ENCODE measurements around the gene ENDOU. TPM values are rescaled to one million over a fixed set of nuclear protein-coding genes. Genes with fewer than 3 reads are reported as not detected.

ENDOU gene
- total RNA-seq, 1 experiment from 2014 or later: not detected

DNA sequence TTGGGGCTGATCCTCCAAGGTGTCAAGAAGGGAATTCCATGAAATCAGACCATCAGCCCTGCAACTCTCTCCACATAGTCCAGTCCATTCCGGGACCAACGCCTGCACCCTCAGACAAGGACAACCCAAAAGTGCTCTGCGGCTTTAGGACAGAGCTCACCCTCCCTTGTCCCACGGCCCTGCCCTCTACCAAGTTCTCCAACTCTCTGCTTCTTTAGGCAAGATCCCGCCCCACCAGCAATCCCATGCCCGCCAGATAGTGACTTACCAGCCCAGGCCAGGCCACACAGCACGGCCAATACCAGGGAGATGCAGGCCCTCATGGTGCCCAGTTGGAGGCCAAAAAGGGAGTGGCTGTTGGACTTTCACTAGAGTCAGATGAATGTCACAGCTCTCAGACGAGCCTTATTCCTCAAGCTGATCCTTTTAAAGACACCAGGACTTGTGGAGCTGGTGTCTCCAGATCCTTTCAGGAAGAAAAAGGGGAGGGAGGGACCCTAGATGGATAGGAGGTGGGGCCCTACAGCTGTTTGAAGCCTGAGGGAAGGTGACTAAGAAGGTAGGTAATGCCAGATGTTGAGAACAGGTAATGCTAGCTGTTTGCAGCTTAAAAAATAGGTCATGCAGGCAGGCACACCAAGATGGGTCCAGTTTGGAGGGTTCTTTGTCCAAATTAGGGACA, at the start of gene ENDOU (continued):
- TF ChIP-seq, protein P1, sequence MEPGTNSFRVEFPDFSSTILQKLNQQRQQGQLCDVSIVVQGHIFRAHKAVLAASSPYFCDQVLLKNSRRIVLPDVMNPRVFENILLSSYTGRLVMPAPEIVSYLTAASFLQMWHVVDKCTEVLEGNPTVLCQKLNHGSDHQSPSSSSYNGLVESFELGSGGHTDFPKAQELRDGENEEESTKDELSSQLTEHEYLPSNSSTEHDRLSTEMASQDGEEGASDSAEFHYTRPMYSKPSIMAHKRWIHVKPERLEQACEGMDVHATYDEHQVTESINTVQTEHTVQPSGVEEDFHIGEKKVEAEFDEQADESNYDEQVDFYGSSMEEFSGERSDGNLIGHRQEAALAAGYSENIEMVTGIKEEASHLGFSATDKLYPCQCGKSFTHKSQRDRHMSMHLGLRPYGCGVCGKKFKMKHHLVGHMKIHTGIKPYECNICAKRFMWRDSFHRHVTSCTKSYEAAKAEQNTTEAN (CRISPR knock-in tag; IDR thresholded peaks at IDR 0.05): no peak

DNA sequence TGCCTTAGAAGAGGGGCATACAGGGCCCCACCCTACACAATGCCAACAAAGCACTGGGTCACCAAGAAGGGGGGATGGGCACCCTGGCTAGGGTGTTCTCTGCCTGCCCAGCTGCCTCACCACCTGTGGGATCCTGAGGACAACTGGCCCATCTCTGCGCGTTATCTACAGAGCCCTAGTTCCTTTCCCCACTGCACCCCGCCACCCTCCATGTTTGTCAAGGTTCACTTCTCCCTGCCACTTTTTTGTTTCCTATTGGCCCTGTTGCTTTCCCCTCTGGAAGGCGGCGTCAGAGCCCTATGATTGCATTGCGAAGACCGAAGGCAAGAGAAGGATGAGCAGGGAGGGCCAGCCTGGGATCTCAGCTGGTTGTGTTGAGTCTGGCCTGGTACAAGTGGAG, 49.4 kb upstream of the ENDOU start:
- no peaks in the 10 kb centered on the region for H3K36me3 Mint-ChIP-seq
- CTCF ChIA-PET: interaction anchor here (0.8 to 19.3 kb wide), 6 partner anchors 7 to 63 kb away, joined by 3 to 735 read pairs (median 47); partner anchors contain the start of gene RAPGEF3
- DNase-seq (ENCODE audit: low spot score): no peak
- no peak overlapping the region for H3K27ac Mint-ChIP-seq
- peaks cover 27% of the 10 kb centered on the region for H3K27me3 Mint-ChIP-seq (ENCODE audit: low read depth)
- TF ChIP-seq TEAD1 (CRISPR knock-in tag; IDR thresholded peaks at IDR 0.05) (no peak), SP1 (CRISPR knock-in tag; conservative IDR thresholded peaks at IDR 0.05) (no peak), GRHL2 (CRISPR knock-in tag; IDR thresholded peaks at IDR 0.05; ENCODE audit: insufficient replicate concordance, severe bottlenecking) (no peak), ATF1 (CRISPR knock-in tag; IDR thresholded peaks at IDR 0.05) (no peak)
- TF ChIP-seq, protein P2, sequence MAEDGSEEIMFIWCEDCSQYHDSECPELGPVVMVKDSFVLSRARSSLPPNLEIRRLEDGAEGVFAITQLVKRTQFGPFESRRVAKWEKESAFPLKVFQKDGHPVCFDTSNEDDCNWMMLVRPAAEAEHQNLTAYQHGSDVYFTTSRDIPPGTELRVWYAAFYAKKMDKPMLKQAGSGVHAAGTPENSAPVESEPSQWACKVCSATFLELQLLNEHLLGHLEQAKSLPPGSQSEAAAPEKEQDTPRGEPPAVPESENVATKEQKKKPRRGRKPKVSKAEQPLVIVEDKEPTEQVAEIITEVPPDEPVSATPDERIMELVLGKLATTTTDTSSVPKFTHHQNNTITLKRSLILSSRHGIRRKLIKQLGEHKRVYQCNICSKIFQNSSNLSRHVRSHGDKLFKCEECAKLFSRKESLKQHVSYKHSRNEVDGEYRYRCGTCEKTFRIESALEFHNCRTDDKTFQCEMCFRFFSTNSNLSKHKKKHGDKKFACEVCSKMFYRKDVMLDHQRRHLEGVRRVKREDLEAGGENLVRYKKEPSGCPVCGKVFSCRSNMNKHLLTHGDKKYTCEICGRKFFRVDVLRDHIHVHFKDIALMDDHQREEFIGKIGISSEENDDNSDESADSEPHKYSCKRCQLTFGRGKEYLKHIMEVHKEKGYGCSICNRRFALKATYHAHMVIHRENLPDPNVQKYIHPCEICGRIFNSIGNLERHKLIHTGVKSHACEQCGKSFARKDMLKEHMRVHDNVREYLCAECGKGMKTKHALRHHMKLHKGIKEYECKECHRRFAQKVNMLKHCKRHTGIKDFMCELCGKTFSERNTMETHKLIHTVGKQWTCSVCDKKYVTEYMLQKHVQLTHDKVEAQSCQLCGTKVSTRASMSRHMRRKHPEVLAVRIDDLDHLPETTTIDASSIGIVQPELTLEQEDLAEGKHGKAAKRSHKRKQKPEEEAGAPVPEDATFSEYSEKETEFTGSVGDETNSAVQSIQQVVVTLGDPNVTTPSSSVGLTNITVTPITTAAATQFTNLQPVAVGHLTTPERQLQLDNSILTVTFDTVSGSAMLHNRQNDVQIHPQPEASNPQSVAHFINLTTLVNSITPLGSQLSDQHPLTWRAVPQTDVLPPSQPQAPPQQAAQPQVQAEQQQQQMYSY (CRISPR knock-in tag; IDR thresholded peaks at IDR 0.05): no peak
- TF ChIP-seq, protein P3, sequence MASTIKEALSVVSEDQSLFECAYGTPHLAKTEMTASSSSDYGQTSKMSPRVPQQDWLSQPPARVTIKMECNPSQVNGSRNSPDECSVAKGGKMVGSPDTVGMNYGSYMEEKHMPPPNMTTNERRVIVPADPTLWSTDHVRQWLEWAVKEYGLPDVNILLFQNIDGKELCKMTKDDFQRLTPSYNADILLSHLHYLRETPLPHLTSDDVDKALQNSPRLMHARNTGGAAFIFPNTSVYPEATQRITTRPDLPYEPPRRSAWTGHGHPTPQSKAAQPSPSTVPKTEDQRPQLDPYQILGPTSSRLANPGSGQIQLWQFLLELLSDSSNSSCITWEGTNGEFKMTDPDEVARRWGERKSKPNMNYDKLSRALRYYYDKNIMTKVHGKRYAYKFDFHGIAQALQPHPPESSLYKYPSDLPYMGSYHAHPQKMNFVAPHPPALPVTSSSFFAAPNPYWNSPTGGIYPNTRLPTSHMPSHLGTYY (CRISPR knock-in tag; IDR thresholded peaks at IDR 0.05): no peak
- H3K4me1 Mint-ChIP-seq: peaks cover 44% of the 10 kb centered on the region
- no peak for ATAC-seq
- peak overlapping the region; percentile 82 for H3K4me3 Mint-ChIP-seq
- no peaks in the 10 kb centered on the region for H3K9me3 Mint-ChIP-seq
- POLR2A ChIA-PET: interaction anchor here (0.6 kb wide), 1 partner anchor 47 kb away, joined by 3 read pairs; no protein-coding TSS in a partner anchor

DNA sequence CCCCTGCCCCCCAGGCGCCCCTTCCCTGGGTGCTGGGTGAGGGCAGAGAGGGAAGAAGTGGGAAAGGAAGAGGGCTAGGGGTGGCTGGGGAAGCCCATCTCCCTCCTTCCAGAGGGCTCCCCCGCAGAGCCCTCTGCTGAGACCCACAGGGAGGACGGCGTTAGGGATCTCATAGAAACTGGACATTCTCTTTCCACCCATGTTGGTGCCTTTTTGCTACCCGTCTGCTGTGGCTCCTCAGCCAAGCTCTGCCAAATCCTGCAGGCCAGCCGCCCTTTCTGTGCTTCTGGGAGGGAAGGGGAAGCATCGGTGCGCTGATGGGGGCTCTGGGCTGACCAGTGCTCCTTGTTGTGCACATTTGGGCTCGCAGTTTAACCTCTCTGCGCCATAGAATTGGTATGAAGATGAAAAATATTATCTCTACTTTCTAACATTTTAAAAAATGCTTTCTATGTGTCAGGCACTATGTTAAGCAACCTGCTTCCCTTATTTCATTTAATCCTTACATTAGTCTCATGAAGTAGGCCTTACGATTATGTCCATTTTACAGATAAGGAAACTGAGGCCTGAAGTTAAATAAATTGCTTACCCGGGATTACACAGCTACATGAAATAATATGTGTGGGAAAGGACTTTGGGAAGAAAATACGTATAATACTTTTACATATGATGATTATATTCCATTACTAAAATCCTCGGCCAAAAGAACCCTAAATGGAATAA, 48.7 kb upstream of the ENDOU start:
- DNase-seq (ENCODE audit: low spot score) (no peak), ATAC-seq (no peak; the same call in 1 of the 2 replicates)
- Mint-ChIP-seq H3K36me3 (no peaks in the 10 kb centered on the region), H3K4me1 (peaks cover 39% of the 10 kb centered on the region), H3K4me3 (peak overlapping the region; percentile 82), H3K27ac (no peak overlapping the region), H3K27me3 (ENCODE audit: low read depth) (peaks cover 27% of the 10 kb centered on the region), H3K9me3 (no peaks in the 10 kb centered on the region)
- no peak for TF ChIP-seq ELF4 (CRISPR knock-in tag; IDR thresholded peaks at IDR 0.05; ENCODE audit: low read depth)
- TF ChIP-seq MXD4 (CRISPR knock-in tag; IDR thresholded peaks at IDR 0.05; ENCODE audit: borderline replicate concordance): no peak
- no peak for TF ChIP-seq HMGA2 (CRISPR knock-in tag; IDR thresholded peaks at IDR 0.05)
- TF ChIP-seq, protein P4, sequence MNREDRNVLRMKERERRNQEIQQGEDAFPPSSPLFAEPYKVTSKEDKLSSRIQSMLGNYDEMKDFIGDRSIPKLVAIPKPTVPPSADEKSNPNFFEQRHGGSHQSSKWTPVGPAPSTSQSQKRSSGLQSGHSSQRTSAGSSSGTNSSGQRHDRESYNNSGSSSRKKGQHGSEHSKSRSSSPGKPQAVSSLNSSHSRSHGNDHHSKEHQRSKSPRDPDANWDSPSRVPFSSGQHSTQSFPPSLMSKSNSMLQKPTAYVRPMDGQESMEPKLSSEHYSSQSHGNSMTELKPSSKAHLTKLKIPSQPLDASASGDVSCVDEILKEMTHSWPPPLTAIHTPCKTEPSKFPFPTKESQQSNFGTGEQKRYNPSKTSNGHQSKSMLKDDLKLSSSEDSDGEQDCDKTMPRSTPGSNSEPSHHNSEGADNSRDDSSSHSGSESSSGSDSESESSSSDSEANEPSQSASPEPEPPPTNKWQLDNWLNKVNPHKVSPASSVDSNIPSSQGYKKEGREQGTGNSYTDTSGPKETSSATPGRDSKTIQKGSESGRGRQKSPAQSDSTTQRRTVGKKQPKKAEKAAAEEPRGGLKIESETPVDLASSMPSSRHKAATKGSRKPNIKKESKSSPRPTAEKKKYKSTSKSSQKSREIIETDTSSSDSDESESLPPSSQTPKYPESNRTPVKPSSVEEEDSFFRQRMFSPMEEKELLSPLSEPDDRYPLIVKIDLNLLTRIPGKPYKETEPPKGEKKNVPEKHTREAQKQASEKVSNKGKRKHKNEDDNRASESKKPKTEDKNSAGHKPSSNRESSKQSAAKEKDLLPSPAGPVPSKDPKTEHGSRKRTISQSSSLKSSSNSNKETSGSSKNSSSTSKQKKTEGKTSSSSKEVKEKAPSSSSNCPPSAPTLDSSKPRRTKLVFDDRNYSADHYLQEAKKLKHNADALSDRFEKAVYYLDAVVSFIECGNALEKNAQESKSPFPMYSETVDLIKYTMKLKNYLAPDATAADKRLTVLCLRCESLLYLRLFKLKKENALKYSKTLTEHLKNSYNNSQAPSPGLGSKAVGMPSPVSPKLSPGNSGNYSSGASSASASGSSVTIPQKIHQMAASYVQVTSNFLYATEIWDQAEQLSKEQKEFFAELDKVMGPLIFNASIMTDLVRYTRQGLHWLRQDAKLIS (CRISPR knock-in tag; IDR thresholded peaks at IDR 0.05; ENCODE audit: borderline replicate concordance): no peak
- TF ChIP-seq, protein P5, sequence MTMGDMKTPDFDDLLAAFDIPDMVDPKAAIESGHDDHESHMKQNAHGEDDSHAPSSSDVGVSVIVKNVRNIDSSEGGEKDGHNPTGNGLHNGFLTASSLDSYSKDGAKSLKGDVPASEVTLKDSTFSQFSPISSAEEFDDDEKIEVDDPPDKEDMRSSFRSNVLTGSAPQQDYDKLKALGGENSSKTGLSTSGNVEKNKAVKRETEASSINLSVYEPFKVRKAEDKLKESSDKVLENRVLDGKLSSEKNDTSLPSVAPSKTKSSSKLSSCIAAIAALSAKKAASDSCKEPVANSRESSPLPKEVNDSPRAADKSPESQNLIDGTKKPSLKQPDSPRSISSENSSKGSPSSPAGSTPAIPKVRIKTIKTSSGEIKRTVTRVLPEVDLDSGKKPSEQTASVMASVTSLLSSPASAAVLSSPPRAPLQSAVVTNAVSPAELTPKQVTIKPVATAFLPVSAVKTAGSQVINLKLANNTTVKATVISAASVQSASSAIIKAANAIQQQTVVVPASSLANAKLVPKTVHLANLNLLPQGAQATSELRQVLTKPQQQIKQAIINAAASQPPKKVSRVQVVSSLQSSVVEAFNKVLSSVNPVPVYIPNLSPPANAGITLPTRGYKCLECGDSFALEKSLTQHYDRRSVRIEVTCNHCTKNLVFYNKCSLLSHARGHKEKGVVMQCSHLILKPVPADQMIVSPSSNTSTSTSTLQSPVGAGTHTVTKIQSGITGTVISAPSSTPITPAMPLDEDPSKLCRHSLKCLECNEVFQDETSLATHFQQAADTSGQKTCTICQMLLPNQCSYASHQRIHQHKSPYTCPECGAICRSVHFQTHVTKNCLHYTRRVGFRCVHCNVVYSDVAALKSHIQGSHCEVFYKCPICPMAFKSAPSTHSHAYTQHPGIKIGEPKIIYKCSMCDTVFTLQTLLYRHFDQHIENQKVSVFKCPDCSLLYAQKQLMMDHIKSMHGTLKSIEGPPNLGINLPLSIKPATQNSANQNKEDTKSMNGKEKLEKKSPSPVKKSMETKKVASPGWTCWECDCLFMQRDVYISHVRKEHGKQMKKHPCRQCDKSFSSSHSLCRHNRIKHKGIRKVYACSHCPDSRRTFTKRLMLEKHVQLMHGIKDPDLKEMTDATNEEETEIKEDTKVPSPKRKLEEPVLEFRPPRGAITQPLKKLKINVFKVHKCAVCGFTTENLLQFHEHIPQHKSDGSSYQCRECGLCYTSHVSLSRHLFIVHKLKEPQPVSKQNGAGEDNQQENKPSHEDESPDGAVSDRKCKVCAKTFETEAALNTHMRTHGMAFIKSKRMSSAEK (CRISPR knock-in tag; IDR thresholded peaks at IDR 0.05; ENCODE audit: borderline replicate concordance): no peak
- ChIA-PET POLR2A (interaction anchor here (0.6 to 2.4 kb wide), 2 partner anchors 15 to 46 kb away, joined by 3 to 6 read pairs; partner anchors contain the start of gene RAPGEF3), CTCF (interaction anchor here (2.4 to 19.3 kb wide), 7 partner anchors 11 to 64 kb away, joined by 17 to 735 read pairs (median 52); partner anchors contain the start of gene RAPGEF3)
